GM23248 (cell line): ENCODE measurements around the gene ZNF385B. TPM values are rescaled to one million over a fixed set of nuclear protein-coding genes. Genes with fewer than 3 reads are reported as not detected.

Experiments
- DNase-seq: peaks from one replicate; pipeline ENCODE4 v3.0.0-alpha.2; 2015
- H2AFZ ChIP-seq: fragments of 200-600 bp; sonication (generic); 2 replicates; pipeline ENCODE4 v1.6.1; 2016; ENCODE audit warnings: antibody characterized with exemption
- H3F3A ChIP-seq: fragments of 200-600 bp; sonication (generic); 2 replicates; pipeline ENCODE4 v1.6.1; 2016; ENCODE audit warnings: mild to moderate bottlenecking, antibody characterized with exemption, mixed run types; ENCODE audit not compliant: insufficient read depth
- H3K27ac ChIP-seq: fragments of 200-600 bp; sonication (generic); 2 replicates; pipeline ENCODE4 v1.5.1; 2016; ENCODE audit warnings: mild to moderate bottlenecking
- H3K27me3 ChIP-seq: fragments of 200-600 bp; sonication (generic); replicated peaks from 2 replicates; pipeline ENCODE4 v1.6.1; 2016; ENCODE audit warnings: mild to moderate bottlenecking; ENCODE audit not compliant: insufficient read depth
- H3K36me3 ChIP-seq: fragments of 200-600 bp; sonication (generic); 2 replicates; pipeline ENCODE4 v1.6.1; 2016; ENCODE audit warnings: low read depth, mild to moderate bottlenecking
- H3K4me1 ChIP-seq: fragments of 200-600 bp; sonication (generic); 2 replicates; pipeline ENCODE4 v1.6.1; 2016; ENCODE audit warnings: mild to moderate bottlenecking; ENCODE audit not compliant: insufficient read depth
- H3K4me2 ChIP-seq: fragments of 200-600 bp; sonication (generic); one replicate; pipeline ENCODE4 v1.6.1; 2016; ENCODE audit warnings: mild to moderate bottlenecking; ENCODE audit not compliant: unreplicated experiment
- H3K4me3 ChIP-seq: fragments of 200-600 bp; sonication (generic); 2 replicates; pipeline ENCODE4 v1.5.1; 2016; ENCODE audit warnings: mild to moderate bottlenecking
- H3K79me2 ChIP-seq: fragments of 200-600 bp; sonication (generic); 2 replicates; pipeline ENCODE4 v1.6.1; 2016; ENCODE audit warnings: mild to moderate bottlenecking; ENCODE audit not compliant: insufficient read depth
- H3K9ac ChIP-seq: fragments of 200-600 bp; sonication (generic); 2 replicates; pipeline ENCODE4 v1.6.1; 2016; ENCODE audit warnings: mild to moderate bottlenecking
- H3K9me2 ChIP-seq: fragments of 200-600 bp; sonication (generic); 2 replicates; pipeline ENCODE4 v1.6.1; 2016; ENCODE audit warnings: mixed run types, mild to moderate bottlenecking, moderate library complexity; ENCODE audit not compliant: insufficient read depth
- H3K9me3 ChIP-seq: fragments of 200-600 bp; sonication (generic); one replicate; pipeline ENCODE4 v1.6.1; 2017; ENCODE audit warnings: low read depth
- H4K20me1 ChIP-seq: fragments of 200-600 bp; sonication (generic); 2 replicates; pipeline ENCODE4 v1.6.0; 2016; ENCODE audit not compliant: insufficient read depth
- EZH2 ChIP-seq: fragments of 200-600 bp; sonication (generic); IDR thresholded peaks from 2 replicates; pipeline ENCODE4 v1.6.1; 2018; ENCODE audit warnings: antibody characterized with exemption, mild to moderate bottlenecking; ENCODE audit not compliant: insufficient read depth, poor library complexity, severe bottlenecking
- EZH2phosphoT487 ChIP-seq: fragments of 200-600 bp; sonication (generic); IDR thresholded peaks from 2 replicates; pipeline ENCODE4 v1.6.1; 2018; ENCODE audit warnings: antibody characterized with exemption, moderate library complexity, mild to moderate bottlenecking, low read depth; ENCODE audit not compliant: insufficient read depth
- WGBS, 2 experiments: methylation state at CpG; one replicate each; pipeline ENCODE4 v1.1.6; 2015 to 2017; ENCODE audit warnings: low lambda C conversion rate in 2 of 2, low coverage in 1 of 2; ENCODE audit errors: missing lambda C conversion rate in 2 of 2; 5-methylcytosine and 5-hydroxymethylcytosine counted together
- in situ Hi-C: fragments of 300-500 bp; cut with MboI; formaldehyde crosslinking; loops from 2 replicates; pipeline ENCODE4 v1.15.0; 2020
- polyA plus RNA-seq: library from polyadenylated mRNA; unstranded; fragments of >200 nt; fragmentation: Nextera tagmentation; extraction: Ambion mirVana; gene quantifications from 2 replicates; pipeline ENCODE4 v1.2.1, GENCODE V29; 2016
- total RNA-seq: library from RNA; depleted of rRNA; stranded (reverse); fragments of >200 nt; shearing (Covaris generic); gene quantifications from 2 replicates; pipeline ENCODE4 v1.2.3, GENCODE V29; 2014

The ZNF385B gene
- total and polyA plus RNA-seq, 2 experiments from 2014 or later: 0.30 TPM; not detected in 1

GRCh38 chr2:179447839-179448447 lies 413.5 kb downstream of the ZNF385B start:
- Histone ChIP-seq H3K27me3 (no peaks in the 10 kb centered on the region), H3K9ac (no peak overlapping the region), H3K9me2 (no peaks in the 10 kb centered on the region), H4K20me1 (no peaks in the 10 kb centered on the region), H3K4me2 (no peak overlapping the region), H3K27ac (no peak overlapping the region), H3K79me2 (no peaks in the 10 kb centered on the region), H3K36me3 (no peaks in the 10 kb centered on the region), H2AFZ (no peak overlapping the region), H3K9me3 (no peaks in the 10 kb centered on the region), H3F3A (peaks cover 7% of the 10 kb centered on the region; the same call in 1 of the 2 replicates), H3K4me3 (no peak overlapping the region), H3K4me1 (peaks cover 17% of the 10 kb centered on the region)
- peak; percentile 33 for DNase-seq
- TF ChIP-seq EZH2phosphoT487: no peak
- no peak for TF ChIP-seq EZH2
- WGBS, 2 experiments: 0% methylated on average over 1 of the region's 1 CpG
- in situ Hi-C loops: no loop called here

- no peaks in the 10 kb centered on the region for H3K27me3 ChIP-seq
- no peak overlapping the region for H3K9ac ChIP-seq
- no peaks in the 10 kb centered on the region for H4K20me1 ChIP-seq
- H2AFZ ChIP-seq: no peak overlapping the region
- H3K4me2 ChIP-seq: no peak overlapping the region
- no peaks in the 10 kb centered on the region for H3K36me3 ChIP-seq
- H3F3A ChIP-seq: peaks cover 7% of the 10 kb centered on the region; the same call in 1 of the 2 replicates
- H3K4me1 ChIP-seq: peaks cover 21% of the 10 kb centered on the region
- no peaks in the 10 kb centered on the region for H3K79me2 ChIP-seq
- no peak for TF ChIP-seq EZH2phosphoT487
- TF ChIP-seq EZH2: no peak
- no peaks in the 10 kb centered on the region for H3K9me2 ChIP-seq
- H3K9me3 ChIP-seq: no peaks in the 10 kb centered on the region
- in situ Hi-C loops: no loop called here
- no peak for DNase-seq
- H3K4me3 ChIP-seq: no peak overlapping the region
- no peak overlapping the region for H3K27ac ChIP-seq
These were observed 414.0 kb downstream of the ZNF385B start for GRCh38 chr2:179447421-179447820.

GRCh38 chr2:179446476-179447141 lies 414.8 kb downstream of the ZNF385B start:
- 45 to 64% methylated on average over 1 of the region's 1 CpG for WGBS, 2 experiments
- H3K9ac ChIP-seq: no peak overlapping the region
- no peaks in the 10 kb centered on the region for H4K20me1 ChIP-seq
- H3K27me3 ChIP-seq: no peaks in the 10 kb centered on the region
- no peak for DNase-seq
- H3K79me2 ChIP-seq: no peaks in the 10 kb centered on the region
- in situ Hi-C loops: no loop called here
- H2AFZ ChIP-seq: no peak overlapping the region
- H3K4me1 ChIP-seq: peaks cover 21% of the 10 kb centered on the region
- no peak overlapping the region for H3K4me3 ChIP-seq
- H3K9me3 ChIP-seq: no peaks in the 10 kb centered on the region
- no peaks in the 10 kb centered on the region for H3K9me2 ChIP-seq
- H3K27ac ChIP-seq: no peak overlapping the region
- no peak overlapping the region for H3K4me2 ChIP-seq
- TF ChIP-seq EZH2phosphoT487 (no peak), EZH2 (no peak)
- peaks cover 7% of the 10 kb centered on the region; the same call in 1 of the 2 replicates for H3F3A ChIP-seq
- H3K36me3 ChIP-seq: no peaks in the 10 kb centered on the region

DNA sequence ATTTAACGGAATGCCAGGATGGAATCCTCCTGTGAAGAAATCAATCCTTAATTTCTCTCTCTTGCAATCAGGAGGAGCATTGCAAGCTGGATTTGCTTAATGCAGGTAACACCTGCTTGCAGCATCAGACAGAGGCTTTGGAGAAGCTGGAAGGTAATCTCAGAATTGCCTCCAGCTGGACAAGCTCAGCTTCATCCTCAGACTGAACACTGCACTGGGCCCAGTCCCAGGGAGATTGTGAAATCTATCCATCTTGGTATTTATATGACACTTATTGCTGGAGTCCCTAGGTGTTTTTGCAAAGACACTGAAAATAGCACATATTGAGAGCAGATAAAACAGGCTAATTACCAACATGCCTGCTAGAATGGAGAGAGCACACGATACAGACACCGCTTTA lies 417.4 kb downstream of the ZNF385B start:
- Histone ChIP-seq H3K4me2 (peak overlapping the region; percentile 26), H3F3A (peaks cover 7% of the 10 kb centered on the region; the same call in 1 of the 2 replicates), H3K9me2 (no peaks in the 10 kb centered on the region), H3K79me2 (no peaks in the 10 kb centered on the region), H3K4me3 (no peak overlapping the region), H2AFZ (peak overlapping the region; percentile 75; the same call in 1 of the 2 replicates), H3K9ac (0 out of 2 replicates have a peak overlapping the region, but pooled peaks have one; percentile 3), H3K27ac (no peak overlapping the region; the same call in 1 of the 2 replicates), H3K9me3 (no peaks in the 10 kb centered on the region), H3K27me3 (no peaks in the 10 kb centered on the region), H3K36me3 (no peaks in the 10 kb centered on the region), H3K4me1 (peaks cover 21% of the 10 kb centered on the region), H4K20me1 (no peaks in the 10 kb centered on the region)
- in situ Hi-C loops: no loop called here
- peak; percentile 57 for DNase-seq
- WGBS, 2 experiments: 75 to 80% methylated on average over 3 of the region's 3 CpGs
- TF ChIP-seq EZH2: no peak
- no peak for TF ChIP-seq EZH2phosphoT487
